K562 treated with DMSO at 1 percent for 12 hours (cell line): Measurements from ENCODE around the gene ANKMY1. TPM values are rescaled to one million over a fixed set of nuclear protein-coding genes. Genes with fewer than 3 reads are reported as not detected.

ENCODE experiments used
- total RNA-seq: library from RNA; unstranded; fragments of 300-600 nt; gene quantifications from 2 replicates; pipeline ENCODE4 v1.2.3, GENCODE V29; 2022; ENCODE audit not compliant: insufficient read depth

Gene ANKMY1, protein sequence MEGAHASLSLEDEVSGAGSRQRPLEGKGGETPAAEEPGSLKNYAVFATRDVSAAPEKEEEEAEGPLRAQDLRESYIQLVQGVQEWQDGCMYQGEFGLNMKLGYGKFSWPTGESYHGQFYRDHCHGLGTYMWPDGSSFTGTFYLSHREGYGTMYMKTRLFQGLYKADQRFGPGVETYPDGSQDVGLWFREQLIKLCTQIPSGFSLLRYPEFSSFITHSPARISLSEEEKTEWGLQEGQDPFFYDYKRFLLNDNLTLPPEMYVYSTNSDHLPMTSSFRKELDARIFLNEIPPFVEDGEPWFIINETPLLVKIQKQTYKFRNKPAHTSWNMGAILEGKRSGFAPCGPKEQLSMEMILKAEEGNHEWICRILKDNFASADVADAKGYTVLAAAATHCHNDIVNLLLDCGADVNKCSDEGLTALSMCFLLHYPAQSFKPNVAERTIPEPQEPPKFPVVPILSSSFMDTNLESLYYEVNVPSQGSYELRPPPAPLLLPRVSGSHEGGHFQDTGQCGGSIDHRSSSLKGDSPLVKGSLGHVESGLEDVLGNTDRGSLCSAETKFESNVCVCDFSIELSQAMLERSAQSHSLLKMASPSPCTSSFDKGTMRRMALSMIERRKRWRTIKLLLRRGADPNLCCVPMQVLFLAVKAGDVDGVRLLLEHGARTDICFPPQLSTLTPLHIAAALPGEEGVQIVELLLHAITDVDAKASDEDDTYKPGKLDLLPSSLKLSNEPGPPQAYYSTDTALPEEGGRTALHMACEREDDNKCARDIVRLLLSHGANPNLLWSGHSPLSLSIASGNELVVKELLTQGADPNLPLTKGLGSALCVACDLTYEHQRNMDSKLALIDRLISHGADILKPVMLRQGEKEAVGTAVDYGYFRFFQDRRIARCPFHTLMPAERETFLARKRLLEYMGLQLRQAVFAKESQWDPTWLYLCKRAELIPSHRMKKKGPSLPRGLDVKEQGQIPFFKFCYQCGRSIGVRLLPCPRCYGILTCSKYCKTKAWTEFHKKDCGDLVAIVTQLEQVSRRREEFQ
- total RNA-seq, result 5.4 and 7.1 TPM in 2 replicates

DNA sequence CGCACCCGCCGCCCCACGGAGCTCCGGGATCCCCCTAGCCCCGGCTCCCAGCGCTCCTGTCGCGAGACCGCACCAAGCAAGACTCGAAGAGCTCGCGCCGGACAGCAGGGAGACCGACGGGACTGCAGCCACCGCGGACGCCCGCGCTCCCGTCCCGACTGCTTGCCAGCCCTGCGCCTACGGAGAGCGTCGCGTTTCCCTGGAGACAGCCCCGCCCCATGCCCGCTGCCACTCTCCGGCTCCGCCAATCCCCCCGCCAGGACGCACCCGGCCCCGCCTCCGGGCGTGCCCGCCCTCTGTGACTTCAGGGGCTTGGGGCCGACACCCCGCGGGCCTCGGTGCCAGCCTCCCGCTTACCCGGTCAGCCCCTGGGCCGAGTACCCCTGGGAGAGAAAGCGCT lies at the start of gene ANKMY1:
TSS of gene ANKMY1 (minus strand) at position 181 of the 400 bp plus-strand sequence. CDS start 653 bp downstream, outside the sequence.

DNA sequence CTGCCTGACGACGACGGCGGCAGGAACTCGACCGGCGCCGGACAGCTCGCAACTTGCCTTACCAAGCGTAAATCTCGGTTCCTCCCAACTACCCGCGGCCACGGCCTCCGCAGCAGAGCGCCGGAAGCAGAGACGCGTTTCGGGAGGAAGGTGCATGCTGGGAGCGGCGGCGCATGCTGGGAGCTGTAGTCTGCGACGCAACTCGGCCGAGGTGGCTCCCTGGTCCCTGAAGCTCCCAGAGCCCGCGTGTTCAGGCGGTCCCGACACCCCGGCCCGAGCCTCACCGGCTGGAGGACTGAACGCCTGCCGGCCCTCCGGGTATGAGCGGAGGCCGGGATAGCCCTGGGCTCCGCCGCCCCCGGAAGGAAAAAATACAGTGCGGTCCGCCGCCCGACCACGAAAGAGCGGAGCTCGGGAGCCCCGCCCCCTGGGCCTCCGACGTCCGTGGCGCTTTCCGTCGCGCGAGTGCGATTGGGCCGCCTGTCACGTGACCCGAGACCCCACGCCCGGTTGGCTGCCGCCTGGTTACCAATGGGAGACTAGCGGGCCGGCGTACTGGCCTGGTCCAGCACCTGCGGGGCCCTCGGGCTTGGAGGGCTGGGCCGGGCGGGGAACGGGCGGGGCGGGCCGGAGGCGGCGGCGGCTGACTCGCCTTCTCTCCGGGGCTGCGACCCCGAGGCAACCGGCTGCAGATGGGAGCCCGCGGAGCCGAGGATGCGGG lies 28.6 kb upstream of the ANKMY1 start, which contains the start of gene CAPN10:
TSS of gene CAPN10 (plus strand) at position 537 of the 721 bp plus-strand sequence. CDS start at position 715, 178 bp downstream.

GRCh38 chr2:240567872-240568677 lies 10.3 kb upstream of the ANKMY1 start, which contains the start of gene RNPEPL1:
RNPEPL1 (plus strand) TSS chr2:240568484; CDS start chr2:240568587, 103 bp downstream.

GRCh38 chr2:240560084-240560479 lies 2.3 kb upstream of the ANKMY1 start, which contains the start of gene DUSP28:
DUSP28 (plus strand) TSS chr2:240560357; CDS start chr2:240560685, 328 bp downstream.

DNA sequence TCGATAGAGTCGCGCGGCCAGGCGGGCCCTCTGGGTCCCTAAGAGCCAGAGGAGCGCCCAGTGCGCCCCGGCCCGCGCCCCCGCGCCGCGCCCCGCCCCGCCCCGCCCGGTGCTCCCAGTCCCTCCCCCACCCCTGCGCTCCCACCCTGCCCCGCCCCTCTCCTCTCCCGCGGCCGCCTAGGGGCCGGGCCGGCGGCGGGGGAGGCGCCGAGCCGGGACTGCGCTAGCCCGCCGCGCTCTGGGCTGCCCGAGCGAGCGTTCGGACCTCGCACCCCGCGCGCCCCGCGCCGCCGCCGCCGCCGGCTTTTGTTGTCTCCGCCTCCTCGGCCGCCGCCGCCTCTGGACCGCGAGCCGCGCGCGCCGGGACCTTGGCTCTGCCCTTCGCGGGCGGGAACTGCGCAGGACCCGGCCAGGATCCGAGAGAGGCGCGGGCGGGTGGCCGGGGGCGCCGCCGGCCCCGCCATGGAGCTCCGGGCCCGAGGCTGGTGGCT lies 122.3 kb downstream of the ANKMY1 start, which contains the start of gene GPC1:
TSS of gene GPC1 (plus strand) at position 207 of the 491 bp plus-strand sequence. CDS start at position 463, 256 bp downstream.

Other genes starting within 250 kb of the ANKMY1 start
- gene GPC1, start 122.3 kb downstream of the ANKMY1 start, total RNA-seq, result 0.47 and 0.68 TPM in 2 replicates
- 3.4 and 3.7 TPM in 2 replicates for gene DUSP28, start 2.4 kb upstream of the ANKMY1 start, total RNA-seq
- gene RNPEPL1, start 10.5 kb upstream of the ANKMY1 start, total RNA-seq, result 41.9 and 42.6 TPM in 2 replicates
- gene CAPN10, start 28.7 kb upstream of the ANKMY1 start, total RNA-seq, result 14.3 and 17.3 TPM in 2 replicates
- 1.3 and 2.3 TPM in 2 replicates for gene GPR35, start 67.5 kb upstream of the ANKMY1 start, total RNA-seq
- gene AQP12B, start 124.9 kb upstream of the ANKMY1 start, total RNA-seq, result not detected in 2 replicates
- gene AQP12A, start 133.9 kb upstream of the ANKMY1 start, total RNA-seq, result not detected in 2 replicates